IPS-NIHi7 (cell line): ENCODE results near the gene COL26A1.
A peak's percentile ranks its signal among the peaks of the same experiment; 100 is the strongest.
"Not testable (repeated sequence)": the region's sequence is repeated elsewhere in the genome, so short reads cannot be mapped to it uniquely, and the experiment has no call there.

Experiments
- DNase-seq: peaks from one replicate; pipeline ENCODE4 v3.0.0; 2012; ENCODE audit warnings: mixed read lengths; ENCODE audit errors: extremely low spot score

Gene COL26A1

DNA sequence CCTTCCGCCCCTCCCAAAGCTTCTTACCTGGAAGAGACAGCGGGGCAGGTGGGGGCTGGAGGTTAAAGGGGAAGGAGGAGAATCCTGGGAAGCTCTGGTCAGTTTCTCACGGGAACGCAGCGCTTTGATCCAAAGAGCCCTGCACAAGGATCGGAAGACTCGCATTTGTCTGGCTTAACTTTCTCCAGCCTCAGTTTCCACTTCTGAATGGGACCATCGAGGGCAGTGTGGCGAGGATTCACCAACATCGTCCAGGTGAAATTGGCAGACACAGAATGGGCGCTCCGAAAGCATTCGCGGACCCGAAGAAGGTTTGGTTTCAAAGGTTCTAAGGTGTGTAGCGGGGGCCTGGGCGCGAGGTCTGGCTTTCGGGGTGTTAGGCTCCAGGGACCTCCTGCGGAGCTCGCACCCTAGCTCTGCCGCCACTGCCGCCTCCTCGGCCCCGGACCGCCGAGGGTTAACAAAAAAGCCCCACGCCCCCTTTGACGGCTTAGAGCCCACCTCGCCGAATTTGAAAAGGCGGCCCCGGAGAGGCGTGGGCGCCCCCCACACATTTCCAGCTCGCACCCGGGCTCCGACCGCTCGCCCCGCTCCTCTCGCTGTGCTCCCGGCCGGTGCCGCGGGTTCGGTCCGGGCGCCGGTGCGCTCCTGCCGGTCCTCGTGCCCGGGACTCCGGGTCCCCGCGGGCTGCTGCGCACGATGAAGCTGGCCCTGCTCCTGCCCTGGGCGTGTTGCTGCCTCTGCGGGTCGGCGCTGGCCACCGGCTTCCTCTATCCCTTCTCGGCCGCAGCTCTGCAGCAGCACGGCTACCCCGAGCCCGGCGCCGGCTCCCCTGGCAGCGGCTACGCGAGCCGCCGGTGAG lies at the start of gene COL26A1:
TSS of gene COL26A1 (plus strand) at position 542 of the 862 bp plus-strand sequence. CDS start at position 700, 158 bp downstream.
- peak; percentile 73 for DNase-seq

DNA sequence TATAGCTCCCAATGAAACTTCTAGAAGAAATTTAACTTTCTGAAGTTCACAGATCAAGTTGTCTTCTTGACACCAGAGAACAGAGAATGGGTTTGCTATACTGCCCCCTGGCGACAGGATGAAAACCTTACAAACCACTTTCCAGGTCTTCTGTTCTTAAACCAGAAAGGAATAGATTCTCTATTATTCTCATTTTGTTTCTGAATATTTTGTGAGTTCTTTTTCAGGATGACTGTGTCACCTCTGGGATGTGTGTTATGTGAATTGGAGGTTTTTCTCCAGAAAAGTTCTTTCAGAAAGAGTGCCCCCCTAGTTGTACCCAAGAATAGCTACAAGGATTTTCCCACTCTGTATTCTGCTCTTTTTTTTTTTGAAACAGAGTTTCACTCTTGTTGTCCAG lies 47.3 kb upstream of the COL26A1 start:
- peak; percentile 63 for DNase-seq

DNA sequence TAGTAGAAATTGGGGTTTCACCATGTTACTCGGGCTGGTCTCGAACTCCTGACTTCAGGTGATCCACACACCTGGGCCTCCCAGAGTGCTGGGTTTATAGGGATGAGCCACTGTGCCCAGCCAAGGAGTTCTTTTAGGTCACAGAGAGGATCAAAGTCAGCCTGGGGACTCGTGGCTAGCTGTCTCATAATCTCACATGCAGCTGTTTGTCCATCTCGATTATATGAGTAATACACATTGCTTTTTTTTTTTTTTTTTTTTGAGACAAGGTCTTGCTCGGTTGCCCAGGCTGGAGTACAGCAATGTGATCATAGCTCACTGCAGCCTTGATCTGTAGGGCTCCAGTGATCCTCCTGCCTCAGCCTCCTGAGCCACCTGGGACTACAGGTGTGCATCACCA lies 43.3 kb upstream of the COL26A1 start:
- no peak for DNase-seq

GRCh38 chr7:101321491-101322401 lies 40.9 kb upstream of the COL26A1 start, which contains the start of gene IFT22:
IFT22 (minus strand) TSS chr7:101321812; CDS start chr7:101321709, 103 bp downstream.
- DNase-seq = peak; percentile 92

- DNase-seq = no peak
Observed at GRCh38 chr7:101328159-101328558, 34.5 kb upstream of the COL26A1 start.

- DNase-seq = peak; percentile 31
Observed at GRCh38 chr7:101330011-101330484, 32.6 kb upstream of the COL26A1 start.

DNA sequence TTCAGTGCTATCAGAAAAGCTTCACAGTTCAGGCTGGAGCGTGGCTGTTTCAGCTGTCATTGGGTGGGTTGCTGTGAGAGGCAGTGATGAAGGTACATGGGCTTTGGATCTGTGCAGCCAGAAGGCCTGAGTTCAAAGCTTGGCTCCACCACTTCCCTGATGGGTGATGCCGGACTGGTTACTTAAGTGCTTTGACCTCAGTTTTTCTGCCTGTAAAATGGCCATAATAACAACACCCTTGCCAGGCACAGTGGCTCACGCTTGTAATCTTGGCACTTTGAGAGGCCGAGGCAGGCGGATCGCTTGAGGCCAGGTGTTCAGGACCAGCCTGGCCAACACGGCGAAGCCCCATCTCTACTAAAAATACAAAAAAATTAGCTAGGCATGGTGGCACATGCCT lies 30.6 kb upstream of the COL26A1 start:
- no peak for DNase-seq

DNA sequence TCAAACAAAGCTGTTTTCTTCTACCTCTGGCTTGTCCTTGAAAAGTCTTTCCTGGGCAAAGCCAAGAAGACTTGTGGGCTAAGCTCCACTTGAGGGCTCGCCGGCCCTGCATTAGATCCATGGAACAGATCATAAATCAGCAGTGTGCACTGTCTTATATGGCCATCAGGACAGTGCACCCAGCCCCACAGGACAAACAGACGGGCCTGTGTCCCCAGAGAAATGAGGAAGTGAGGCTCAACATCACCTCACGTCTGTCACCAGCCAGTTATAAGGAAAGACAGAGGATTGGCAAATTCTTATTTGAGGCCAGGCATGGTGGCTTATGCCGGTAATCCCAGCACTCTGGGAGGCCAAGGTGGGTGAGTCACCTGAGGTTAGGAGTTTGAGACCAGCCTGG lies 28.8 kb upstream of the COL26A1 start:
- no peak for DNase-seq

- no peak for DNase-seq
Observed at GRCh38 chr7:101340379-101340778, 22.3 kb upstream of the COL26A1 start.

DNA sequence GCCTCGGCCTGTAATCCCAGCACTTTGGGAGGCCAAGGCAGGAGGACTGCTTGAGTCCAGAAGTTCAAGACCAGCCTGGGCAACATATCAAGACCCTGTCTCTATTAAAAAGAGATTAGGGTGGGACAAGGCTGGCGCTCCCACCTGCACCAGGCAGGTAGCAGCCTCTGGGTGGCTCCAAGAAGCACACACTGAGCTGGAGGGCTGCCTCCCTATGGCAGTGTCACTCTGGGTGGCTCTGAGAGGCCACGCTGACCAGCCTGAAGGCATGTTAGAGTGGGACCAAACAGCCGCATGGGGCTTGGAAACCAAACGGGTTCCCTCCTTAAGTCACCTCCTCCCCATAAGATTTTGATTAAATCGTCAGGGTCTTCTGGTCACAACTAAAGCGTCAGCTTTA lies 19.8 kb upstream of the COL26A1 start:
- no peak for DNase-seq

DNA sequence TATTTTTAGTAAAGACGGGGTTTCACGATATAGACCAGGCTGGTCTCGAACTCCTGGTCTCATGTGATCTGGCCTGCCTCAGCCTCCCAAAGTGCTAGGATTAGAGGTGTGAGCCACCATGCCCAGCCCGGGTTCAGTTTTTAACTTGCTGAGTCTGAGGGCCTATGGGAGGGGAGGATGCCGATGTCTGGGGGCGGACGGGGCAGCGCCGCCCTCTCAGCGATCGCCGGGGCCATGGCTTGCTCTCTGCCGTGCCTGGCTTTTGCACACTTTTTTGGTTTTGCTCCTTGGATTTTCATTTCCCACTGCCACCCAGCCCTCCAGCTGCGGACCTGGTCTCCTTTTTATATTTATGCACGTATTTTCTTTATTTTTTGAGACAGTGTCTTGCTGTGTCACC lies 15.2 kb upstream of the COL26A1 start:
- no peak for DNase-seq

- not testable (repeated sequence) for DNase-seq
Observed at GRCh38 chr7:101348456-101349067, 14.1 kb upstream of the COL26A1 start.

GRCh38 chr7:101349300-101349699 lies 13.4 kb upstream of the COL26A1 start:
- DNase-seq = not testable (repeated sequence)

GRCh38 chr7:101352920-101353308 lies 9.8 kb upstream of the COL26A1 start:
- DNase-seq = no peak

DNA sequence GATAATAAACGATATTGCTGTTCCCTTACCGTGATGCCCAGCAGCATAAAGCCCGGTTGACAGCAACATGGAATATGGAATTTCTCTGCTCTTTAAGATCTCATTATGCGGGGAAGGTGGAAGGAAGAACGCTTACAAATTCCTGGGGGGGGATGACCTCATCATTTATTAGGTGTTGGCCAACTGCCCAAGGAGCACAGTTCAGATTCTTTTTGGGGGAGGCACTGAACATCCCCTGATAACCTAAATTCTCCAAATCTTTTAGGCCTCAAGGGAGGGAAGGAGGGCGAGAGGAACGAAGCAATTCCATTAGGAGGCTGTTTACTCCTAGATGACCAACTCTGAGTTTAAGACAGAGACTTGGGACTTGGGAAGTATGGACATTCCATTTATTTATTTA lies 5.2 kb upstream of the COL26A1 start:
- no peak for DNase-seq

DNA sequence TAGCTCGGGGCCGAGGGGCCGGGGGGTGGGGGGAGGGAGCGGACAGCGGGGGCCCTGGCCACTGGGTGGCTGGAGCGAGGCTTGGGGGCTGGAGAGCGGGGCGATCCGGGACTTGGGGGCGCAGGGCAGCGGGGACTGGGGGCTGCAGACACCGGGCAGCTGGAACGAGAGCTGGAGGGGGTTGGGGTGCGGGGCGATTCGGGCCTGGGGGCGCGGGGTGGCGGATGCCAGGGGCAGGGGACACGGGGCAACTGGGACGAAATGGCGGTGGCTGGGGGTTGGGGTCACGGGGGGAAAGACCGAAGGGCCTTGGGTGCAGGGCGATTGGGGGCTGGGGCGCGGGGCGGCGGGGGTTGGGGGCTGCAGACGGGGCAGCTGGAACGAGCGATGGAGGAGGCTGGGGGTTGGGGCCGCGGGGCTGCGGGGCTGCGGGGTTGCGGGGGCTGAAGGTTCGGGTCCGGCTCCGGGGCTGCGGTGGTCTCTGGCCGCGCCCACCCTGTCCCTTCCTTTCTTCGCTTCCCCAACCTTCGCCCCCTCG lies 590 bp downstream of the COL26A1 start:
- DNase-seq = no peak

DNA sequence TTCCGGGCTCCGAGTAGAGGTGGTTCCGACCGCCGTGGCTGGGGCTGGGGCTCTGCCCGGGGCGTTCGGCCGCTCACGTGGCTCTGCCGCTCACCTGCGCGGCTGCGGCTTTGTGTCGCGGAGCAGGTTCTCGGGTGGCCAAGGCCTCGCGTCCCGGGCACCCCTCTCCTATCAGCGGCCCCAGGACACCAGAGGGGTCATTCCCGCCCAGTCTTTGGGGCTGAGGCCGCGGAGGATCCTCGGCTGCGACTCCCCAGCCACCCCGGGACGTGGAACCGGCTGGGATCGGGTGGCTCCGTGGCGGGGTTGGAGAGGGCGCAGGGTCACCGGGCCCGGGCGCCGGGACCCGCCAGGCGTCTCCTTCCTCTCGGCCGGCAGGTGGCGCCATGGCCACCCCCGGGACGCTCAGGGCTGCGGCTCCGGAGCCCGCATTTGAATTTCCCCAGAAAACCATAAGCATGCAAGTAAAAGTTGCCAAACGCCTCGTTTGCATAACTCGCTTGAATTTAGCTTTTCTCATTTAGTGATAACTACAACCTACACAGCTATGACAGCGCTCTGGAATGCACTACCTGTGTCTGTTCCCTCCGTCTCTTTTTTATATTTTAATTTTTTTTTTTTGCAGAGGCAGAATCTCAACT lies 1.2 kb downstream of the COL26A1 start:
- peak; percentile 92 for DNase-seq

DNA sequence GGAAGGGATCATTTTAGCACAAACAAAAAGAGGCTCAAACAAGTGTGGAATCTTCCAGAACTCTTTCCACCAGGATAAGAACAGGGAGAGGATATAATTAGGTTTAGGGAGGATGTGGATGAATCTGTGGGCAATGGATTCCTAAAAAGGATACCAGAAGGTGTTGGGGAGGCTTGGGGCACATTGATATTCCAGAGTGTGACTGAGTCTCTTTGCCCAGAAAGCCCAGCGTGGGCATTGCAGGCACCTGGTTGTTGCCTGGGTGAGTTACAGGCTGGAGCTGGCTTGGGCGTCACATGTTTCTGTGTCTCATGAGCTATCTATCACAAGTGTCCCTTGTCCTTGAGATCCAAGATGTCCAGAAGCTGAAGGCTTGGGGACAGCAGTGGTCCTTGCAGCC lies 3.3 kb downstream of the COL26A1 start:
- DNase-seq = no peak

- no peak for DNase-seq
Observed at GRCh38 chr7:101367676-101368075, 5.0 kb downstream of the COL26A1 start.

DNA sequence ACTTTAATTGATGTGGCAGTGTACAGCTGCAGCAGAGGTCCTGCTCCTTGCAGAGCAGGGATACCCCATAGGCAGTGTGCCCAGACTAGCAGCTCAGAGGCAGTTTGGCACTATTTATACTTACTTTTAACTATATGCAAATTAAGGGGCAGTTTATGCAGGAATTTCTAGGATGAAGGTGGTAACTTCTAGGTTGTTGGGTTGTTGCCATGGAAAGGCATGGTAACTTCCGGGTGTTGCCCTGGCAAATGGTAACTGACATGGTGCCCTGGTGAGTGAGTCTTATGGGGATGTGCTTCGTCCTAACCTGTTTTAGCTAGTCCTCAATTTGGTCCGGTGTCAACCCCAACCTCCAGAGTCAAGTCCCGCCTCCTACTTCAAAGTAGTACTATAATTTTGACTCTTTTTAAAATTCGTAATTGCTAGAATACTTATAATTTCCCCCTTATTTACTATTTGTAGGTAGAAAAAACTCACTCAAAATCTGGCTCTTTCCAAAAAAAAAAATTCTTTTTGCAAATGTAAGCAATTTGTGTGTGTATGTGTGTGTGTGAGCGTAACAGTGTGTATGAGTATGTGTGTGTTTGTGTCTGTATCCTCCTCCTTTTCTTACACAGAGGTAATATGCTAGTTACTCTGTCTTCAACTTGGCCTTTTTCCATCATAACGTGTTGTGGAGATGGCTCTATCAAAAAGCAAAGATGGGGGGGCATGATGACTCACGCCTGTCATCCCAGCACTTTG lies 5.9 kb downstream of the COL26A1 start:
- no peak for DNase-seq
